ENCODE measurements around the gene FILIP1. TPM values are rescaled to one million over a fixed set of nuclear protein-coding genes. Genes with fewer than 3 reads are reported as not detected.
A peak's percentile ranks its signal among the peaks of the same experiment; 100 is the strongest.

The FILIP1 gene
- total RNA-seq, 1 donor from 2014 or later = 3.2 TPM

DNA sequence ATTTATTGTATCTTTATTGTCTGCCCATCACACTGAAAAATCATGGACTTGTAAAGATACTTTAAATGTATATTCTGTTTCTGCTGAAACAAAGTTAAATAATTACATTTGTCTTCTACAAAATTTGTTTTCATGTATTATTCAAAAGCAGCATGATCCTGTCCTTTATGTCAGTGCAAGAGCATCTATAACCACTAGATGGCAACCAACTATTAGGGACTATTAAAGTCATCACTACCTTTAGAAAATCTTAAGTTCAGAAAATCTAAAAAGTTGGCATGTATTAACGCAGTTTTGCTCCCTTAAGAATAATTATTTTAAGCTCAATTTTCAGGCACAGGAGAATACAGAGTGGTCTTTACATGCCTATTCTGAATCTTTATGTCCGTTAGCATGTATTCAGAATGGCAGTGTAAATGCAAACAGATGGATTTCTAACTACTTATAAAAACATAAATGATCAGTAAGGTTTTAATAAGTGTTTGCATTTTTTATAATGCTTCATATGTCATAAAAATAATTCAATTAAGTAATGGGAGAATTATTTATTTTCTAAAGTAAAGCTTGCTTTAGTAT lies 226.8 kb downstream of the FILIP1 start:
- H3K27ac ChIP-seq = no peak overlapping the region
- H3K4me1 ChIP-seq = peaks cover 24% of the 10 kb centered on the region
- DNase-seq (ENCODE audit: extremely low spot score in 2 of 2) = no peak
- H3K9me3 ChIP-seq = no peaks in the 10 kb centered on the region
- H3K36me3 ChIP-seq = peaks cover 0 to 14% of the 10 kb centered on the region in 2 donors
- intact Hi-C loops (cut with DNase I) = no loop called here
- H3K4me3 ChIP-seq = no peak overlapping the region
- H3K27me3 ChIP-seq = no peaks in the 10 kb centered on the region
- TF ChIP-seq POLR2A (IDR thresholded peaks at IDR 0.05) = no peak
- TF ChIP-seq, protein P1, sequence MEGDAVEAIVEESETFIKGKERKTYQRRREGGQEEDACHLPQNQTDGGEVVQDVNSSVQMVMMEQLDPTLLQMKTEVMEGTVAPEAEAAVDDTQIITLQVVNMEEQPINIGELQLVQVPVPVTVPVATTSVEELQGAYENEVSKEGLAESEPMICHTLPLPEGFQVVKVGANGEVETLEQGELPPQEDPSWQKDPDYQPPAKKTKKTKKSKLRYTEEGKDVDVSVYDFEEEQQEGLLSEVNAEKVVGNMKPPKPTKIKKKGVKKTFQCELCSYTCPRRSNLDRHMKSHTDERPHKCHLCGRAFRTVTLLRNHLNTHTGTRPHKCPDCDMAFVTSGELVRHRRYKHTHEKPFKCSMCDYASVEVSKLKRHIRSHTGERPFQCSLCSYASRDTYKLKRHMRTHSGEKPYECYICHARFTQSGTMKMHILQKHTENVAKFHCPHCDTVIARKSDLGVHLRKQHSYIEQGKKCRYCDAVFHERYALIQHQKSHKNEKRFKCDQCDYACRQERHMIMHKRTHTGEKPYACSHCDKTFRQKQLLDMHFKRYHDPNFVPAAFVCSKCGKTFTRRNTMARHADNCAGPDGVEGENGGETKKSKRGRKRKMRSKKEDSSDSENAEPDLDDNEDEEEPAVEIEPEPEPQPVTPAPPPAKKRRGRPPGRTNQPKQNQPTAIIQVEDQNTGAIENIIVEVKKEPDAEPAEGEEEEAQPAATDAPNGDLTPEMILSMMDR (IDR thresholded peaks at IDR 0.05) = peak; percentile 68 to 76 (median 70)

DNA sequence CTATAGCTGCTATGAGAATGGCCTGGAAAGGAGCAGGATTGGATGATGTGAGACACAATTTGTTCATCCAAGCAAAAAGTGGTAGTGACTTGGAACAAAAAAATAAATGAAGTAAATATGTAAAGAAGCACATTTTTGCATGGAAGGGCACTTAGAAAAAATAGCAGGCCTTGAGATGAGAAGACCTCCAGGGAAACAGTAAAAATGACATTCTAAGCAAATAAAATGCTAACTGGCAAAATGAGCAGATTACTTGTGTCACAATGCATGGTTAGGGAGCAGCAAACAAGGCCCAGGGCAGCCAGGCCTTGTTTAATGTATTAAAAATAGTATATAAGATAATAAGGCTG lies 230.2 kb downstream of the FILIP1 start:
- H3K27me3 ChIP-seq = no peaks in the 10 kb centered on the region
- H3K4me1 ChIP-seq = peaks cover 14% of the 10 kb centered on the region
- intact Hi-C loops (cut with DNase I) = no loop called here
- TF ChIP-seq POLR2A (IDR thresholded peaks at IDR 0.05) = no peak
- TF ChIP-seq, protein P1 (IDR thresholded peaks at IDR 0.05) = no peak
- H3K36me3 ChIP-seq = peaks cover 3 to 28% of the 10 kb centered on the region in 2 donors
- H3K9me3 ChIP-seq = no peaks in the 10 kb centered on the region
- no peak overlapping the region for H3K4me3 ChIP-seq
- DNase-seq (ENCODE audit: extremely low spot score in 2 of 2) = no peak
- no peak overlapping the region for H3K27ac ChIP-seq

DNA sequence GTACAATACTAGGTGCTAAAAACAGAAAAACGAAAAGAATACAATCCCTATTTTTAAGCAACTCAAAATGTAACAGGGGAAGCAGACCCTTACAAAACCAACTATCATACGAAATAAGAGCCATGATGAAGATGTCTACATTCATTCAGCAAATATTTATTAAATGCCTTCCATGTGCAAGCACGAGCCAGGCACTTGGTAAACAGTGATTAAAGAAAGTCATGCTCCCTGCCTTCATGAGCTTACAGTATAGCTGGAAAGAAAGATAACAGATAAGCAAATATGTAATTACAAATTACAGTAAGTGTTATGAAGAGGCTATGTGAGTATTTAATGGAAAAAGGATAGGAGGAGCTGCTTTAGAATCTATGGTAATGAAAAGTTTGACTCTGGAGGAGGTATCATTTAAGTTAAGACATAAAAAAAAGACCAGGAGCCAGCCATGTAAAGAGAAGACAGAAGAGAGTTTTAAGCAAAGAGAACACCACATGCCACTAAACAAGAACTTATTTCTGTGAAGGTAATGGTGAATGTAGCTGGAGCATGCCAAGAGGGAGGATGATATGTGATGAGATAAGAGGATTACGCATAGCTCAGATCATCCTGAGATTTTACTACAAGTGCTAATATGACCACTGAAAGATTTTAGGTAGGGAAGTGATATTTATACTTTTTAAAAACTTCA lies 230.7 kb downstream of the FILIP1 start:
- no peak for DNase-seq (ENCODE audit: extremely low spot score in 2 of 2)
- no peaks in the 10 kb centered on the region for H3K9me3 ChIP-seq
- no peak overlapping the region for H3K27ac ChIP-seq
- peaks cover 9% of the 10 kb centered on the region for H3K4me1 ChIP-seq
- no peak overlapping the region for H3K4me3 ChIP-seq
- TF ChIP-seq, protein P1 (IDR thresholded peaks at IDR 0.05) = no peak
- no peak for TF ChIP-seq POLR2AphosphoS5 (IDR thresholded peaks at IDR 0.05; ENCODE audit: insufficient read depth in 1 of 2, low read depth in 1 of 2)
- no peak for TF ChIP-seq POLR2A (IDR thresholded peaks at IDR 0.05)
- peaks cover 3 to 28% of the 10 kb centered on the region in 2 donors for H3K36me3 ChIP-seq
- no peaks in the 10 kb centered on the region for H3K27me3 ChIP-seq
- intact Hi-C loops (cut with DNase I) = no loop called here

DNA sequence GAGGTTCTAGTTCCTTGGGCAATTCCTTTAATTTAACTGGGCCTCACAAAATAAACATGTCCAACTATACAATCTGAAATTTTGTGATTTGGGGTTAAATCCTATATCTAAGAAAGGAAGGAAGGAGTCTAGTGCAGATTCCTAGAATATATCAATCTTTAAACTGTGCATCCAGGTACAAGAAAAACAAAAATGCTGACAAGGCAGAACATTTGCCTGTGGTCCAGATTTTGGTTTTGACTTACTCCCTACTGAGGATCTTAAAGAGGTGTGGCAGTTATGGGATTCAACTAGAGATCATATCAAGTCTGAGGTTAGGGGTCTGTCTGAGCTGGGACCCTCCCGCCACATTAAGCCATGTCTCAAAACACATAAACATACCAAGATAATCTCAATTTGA lies 232.3 kb downstream of the FILIP1 start:
- intact Hi-C loops (cut with DNase I) = no loop called here
- no peak for DNase-seq (ENCODE audit: extremely low spot score in 2 of 2)
- Histone ChIP-seq H3K4me3 (no peak overlapping the region), H3K36me3 (peaks cover 3 to 28% of the 10 kb centered on the region in 2 donors), H3K9me3 (no peaks in the 10 kb centered on the region), H3K4me1 (no peaks in the 10 kb centered on the region), H3K27ac (no peak overlapping the region), H3K27me3 (no peaks in the 10 kb centered on the region)
- TF ChIP-seq, protein P1 (IDR thresholded peaks at IDR 0.05) = no peak
- TF ChIP-seq POLR2AphosphoS5 (IDR thresholded peaks at IDR 0.05; ENCODE audit: insufficient read depth in 1 of 2, low read depth in 1 of 2) = no peak
- TF ChIP-seq POLR2A (IDR thresholded peaks at IDR 0.05) = no peak

DNA sequence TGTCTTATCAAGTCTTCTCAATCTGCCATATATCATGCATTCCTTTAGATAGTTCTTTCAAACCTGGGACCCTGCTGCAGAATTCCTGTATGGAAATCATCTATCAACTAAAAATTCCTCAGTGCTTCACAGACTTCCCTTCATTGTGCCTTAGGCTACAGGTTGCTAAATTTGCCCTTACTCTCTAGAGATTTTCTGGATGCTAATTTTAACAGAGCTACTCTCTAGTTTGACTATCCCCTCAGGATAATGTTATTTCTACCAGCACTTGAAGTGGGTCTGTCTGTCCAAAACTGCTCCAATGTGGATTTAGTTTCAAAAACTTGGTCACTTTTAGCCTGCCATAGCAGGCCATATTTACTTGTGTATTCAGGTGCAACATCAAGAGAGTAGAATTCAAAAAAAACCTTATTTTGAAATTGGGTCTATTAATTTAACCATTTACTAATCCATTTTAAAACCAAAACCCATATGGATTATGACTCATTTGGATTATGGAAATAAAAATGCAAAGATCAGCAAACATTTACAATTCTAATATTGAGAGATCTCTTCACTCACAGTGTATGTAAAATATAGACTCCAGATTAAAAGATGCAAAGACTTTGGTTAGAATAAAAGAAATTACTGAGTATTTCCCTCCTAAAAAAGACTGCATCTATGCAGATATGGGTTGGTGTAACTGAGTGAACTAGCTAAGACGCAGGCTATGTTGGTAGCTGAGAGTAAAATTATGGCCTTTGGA lies 236.1 kb downstream of the FILIP1 start:
- no peaks in the 10 kb centered on the region for H3K9me3 ChIP-seq
- H3K27ac ChIP-seq = no peak overlapping the region
- no peak for TF ChIP-seq POLR2A (IDR thresholded peaks at IDR 0.05)
- intact Hi-C loops (cut with DNase I) = loop anchor here (10.0 kb wide), 1 partner anchor 267 kb away; no protein-coding TSS in a partner anchor
- DNase-seq (ENCODE audit: extremely low spot score in 2 of 2) = no peak
- H3K36me3 ChIP-seq = peaks cover 3 to 30% of the 10 kb centered on the region in 2 donors
- no peaks in the 10 kb centered on the region for H3K27me3 ChIP-seq
- no peak overlapping the region for H3K4me3 ChIP-seq
- no peaks in the 10 kb centered on the region for H3K4me1 ChIP-seq
